Hematopoietic multipotent progenitor cell treated with erythropoietin and hydrocortisone succinate and interleukin-3 and kit ligand, for 6 days (in vitro differentiated cells): ENCODE results near the gene KIAA2012.

Experiments
- DNase-seq: peaks from one replicate; pipeline ENCODE4 v3.0.0-alpha.2; 2015

KIAA2012 gene

DNA sequence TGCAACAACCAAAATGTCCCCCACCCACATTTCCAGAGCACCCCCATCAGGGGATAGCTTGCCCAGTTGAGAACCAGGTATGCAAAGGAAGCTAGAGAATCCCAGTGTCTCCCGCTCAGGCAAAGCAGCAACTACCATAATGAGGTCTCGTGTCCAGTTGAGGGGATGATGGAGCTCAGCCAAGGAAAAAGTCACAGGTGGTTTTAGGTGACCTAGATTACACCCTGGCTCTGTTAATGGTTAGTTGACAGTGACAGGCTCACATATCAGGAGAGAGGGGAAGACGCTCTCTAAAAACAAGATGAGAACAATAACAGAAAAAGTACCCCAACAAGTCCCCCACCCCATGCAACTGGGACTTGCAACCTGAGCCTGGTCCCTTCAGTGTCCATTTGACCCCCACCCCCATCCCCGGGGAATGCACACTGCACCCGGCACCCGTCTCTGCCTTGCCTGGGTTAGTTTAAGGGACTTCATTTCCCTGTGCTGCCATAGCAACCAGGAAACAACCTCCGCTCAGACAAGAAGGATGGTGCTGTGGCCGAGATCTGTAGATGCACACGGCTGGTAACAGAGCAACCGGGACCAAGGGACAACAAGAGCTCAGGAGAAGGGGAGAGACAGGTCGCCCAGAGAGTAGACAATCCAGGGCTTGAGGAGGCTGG is at the start of gene KIAA2012:
Gene KIAA2012 (plus strand): TSS at position 519 of the 665 bp plus-strand sequence. CDS start 373 bp downstream, outside the sequence.
- DNase-seq = no peak

- no peak for DNase-seq
Measured at GRCh38 chr2:202023904-202024266, 49.2 kb upstream of the KIAA2012 start.

DNA sequence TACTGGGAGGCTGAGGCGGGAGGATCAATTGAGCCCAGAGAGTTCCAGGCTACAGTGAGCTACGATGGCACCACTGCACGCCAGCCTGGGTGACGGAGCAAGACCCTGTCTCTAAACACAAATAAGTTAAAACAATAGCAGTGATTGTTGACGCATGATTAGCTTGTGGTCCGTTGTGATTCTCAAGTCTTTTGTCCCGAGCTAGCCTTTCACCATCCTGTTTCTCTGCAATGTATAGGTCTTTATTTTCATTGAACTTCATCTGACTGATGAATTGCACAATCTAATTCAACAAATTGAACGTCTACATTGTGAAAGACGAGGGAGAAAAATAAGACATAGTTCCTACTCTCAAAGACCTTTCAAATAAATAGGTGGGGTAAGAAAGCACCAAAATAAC is 48.2 kb upstream of the KIAA2012 start:
- DNase-seq = no peak

- no peak for DNase-seq
Measured at GRCh38 chr2:202025816-202026215, 47.2 kb upstream of the KIAA2012 start.

DNA sequence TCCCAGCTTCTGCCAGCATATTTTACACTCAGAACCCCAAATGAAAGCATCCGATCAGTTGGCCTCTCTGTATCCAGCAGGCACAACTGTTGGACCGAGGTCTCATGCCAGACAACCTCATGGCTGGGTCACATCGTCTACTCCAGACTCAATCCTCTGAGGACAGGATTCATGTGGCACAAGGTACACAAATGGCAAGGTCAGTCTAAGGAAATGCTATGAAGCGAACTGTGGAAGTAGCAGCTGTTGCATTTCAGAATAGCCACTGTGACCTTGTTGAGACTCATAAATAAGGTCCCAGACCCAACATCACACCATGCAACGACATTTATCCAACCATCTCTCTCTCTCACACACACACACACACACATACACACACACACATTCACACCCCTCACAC is 46.5 kb upstream of the KIAA2012 start:
- no peak for DNase-seq

GRCh38 chr2:202030691-202031090 is 42.4 kb upstream of the KIAA2012 start:
- DNase-seq = no peak

DNA sequence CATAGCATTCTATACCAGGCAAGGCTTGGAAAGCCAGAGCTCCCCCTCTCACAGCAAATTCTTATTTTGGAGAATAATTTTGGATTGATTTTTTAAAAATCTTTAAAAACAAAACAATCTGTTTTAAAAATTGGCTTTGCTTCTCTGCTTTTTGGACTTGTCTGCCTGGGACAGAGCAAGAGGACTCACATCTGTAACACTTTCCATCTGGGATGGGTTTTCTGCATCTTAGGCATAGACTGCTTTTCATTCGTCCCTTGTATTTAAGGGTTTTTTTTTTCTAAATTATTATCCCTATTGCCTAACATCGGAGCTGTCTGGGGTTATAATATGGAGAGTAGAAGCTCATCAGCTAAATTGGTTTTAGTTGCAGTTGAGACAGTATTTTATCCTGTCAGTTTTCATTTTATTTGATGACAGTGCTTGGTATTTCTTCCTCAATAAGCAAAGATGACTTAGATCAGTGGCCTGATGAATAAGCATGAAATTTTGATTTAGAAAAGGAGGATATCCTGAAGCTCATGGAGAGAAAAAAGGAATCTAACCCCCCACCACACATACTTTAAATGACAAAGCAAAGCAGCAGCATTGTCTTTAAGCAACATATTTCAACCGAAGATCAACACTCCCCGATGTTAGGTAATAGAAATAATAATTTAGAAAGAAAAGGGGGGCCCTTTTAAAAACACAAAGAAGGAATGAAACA is 41.7 kb upstream of the KIAA2012 start:
- DNase-seq = no peak

- DNase-seq = peak; percentile 62
Measured at GRCh38 chr2:202032846-202033316, 40.2 kb upstream of the KIAA2012 start.

DNA sequence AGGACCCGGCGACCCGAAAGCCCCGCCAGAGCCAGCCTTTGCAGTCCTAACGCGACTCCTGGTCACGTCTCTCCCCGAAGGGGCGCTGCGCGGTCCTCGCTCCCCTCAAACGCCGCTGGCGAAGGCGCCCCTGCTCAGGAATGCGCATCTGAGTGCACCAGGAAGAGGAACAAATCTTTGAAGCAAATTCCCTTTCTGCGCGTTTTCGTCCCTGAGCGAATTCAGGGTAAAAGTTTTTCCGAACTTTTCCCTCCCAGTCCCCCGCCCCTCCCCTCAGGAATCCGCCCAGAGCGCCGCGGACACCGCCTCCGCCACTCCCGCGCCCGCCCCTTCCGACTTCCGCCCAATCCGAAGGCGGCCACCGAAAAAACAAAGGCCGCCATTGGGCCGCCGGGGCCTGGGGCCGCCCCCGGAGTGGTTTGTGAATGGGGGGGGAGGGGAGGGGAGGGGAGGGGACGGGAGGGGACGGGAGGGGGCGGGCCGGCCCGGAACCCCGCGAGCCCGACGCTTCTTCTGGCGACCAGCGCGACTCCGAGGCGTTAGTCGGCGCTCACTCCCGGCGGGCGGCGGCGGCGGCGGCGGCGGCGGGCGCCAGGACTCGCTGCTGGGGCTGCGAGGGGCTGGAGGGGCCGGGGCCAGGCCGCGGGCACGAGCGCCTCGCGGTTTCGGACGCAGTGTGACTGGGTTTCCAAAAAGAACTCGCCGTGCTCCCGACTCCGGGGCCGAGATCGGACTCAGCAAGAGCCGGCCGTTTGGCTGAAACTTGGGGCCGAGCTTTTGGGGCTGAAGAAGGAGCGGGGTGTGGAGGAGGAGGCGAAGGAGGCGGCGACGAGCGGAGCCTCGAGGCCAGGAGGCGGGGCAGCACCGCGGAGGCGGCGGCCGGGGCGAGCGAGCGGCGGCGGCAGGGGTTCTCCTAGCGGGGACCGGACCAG is 39.5 kb upstream of the KIAA2012 start, which contains the start of gene FZD7:
Gene FZD7 (plus strand): TSS at position 539 of the 932 bp plus-strand sequence. CDS start 793 bp downstream, outside the sequence.
- peak; percentile 92 for DNase-seq

DNA sequence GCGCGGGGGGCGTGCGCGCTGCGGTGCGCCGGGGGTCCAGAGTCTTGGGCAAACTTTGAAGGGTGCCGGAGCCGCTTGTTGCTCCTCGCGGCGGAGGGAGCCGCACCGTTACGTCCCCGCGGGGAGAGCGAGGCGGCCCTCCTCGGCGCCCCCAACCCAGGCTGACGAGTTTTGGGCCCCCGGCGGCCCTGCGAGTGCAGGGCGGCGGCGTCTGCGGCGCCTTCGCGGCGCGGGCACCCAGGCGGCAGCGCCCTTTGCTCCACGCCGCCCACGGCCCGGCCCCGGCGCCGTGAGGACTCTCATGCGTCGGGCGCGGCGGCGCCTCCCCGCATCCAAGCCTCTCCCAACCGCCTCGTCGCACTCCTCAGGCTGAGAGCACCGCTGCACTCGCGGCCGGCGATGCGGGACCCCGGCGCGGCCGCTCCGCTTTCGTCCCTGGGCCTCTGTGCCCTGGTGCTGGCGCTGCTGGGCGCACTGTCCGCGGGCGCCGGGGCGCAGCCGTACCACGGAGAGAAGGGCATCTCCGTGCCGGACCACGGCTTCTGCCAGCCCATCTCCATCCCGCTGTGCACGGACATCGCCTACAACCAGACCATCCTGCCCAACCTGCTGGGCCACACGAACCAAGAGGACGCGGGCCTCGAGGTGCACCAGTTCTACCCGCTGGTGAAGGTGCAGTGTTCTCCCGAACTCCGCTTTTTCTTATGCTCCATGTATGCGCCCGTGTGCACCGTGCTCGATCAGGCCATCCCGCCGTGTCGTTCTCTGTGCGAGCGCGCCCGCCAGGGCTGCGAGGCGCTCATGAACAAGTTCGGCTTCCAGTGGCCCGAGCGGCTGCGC is 38.6 kb upstream of the KIAA2012 start:
- peak; percentile 51 for DNase-seq

DNA sequence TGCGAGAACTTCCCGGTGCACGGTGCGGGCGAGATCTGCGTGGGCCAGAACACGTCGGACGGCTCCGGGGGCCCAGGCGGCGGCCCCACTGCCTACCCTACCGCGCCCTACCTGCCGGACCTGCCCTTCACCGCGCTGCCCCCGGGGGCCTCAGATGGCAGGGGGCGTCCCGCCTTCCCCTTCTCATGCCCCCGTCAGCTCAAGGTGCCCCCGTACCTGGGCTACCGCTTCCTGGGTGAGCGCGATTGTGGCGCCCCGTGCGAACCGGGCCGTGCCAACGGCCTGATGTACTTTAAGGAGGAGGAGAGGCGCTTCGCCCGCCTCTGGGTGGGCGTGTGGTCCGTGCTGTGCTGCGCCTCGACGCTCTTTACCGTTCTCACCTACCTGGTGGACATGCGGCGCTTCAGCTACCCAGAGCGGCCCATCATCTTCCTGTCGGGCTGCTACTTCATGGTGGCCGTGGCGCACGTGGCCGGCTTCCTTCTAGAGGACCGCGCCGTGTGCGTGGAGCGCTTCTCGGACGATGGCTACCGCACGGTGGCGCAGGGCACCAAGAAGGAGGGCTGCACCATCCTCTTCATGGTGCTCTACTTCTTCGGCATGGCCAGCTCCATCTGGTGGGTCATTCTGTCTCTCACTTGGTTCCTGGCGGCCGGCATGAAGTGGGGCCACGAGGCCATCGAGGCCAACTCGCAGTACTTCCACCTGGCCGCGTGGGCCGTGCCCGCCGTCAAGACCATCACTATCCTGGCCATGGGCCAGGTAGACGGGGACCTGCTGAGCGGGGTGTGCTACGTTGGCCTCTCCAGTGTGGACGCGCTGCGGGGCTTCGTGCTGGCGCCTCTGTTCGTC is 37.7 kb upstream of the KIAA2012 start:
- DNase-seq = peak; percentile 69

GRCh38 chr2:202035941-202036372 is 37.1 kb upstream of the KIAA2012 start:
- no peak for DNase-seq

DNA sequence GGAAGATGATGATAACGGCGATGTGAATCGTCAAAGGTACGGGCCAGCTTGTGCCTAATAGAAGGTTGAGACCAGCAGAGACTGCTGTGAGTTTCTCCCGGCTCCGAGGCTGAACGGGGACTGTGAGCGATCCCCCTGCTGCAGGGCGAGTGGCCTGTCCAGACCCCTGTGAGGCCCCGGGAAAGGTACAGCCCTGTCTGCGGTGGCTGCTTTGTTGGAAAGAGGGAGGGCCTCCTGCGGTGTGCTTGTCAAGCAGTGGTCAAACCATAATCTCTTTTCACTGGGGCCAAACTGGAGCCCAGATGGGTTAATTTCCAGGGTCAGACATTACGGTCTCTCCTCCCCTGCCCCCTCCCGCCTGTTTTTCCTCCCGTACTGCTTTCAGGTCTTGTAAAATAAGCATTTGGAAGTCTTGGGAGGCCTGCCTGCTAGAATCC is 36.4 kb upstream of the KIAA2012 start:
- no peak for DNase-seq

DNA sequence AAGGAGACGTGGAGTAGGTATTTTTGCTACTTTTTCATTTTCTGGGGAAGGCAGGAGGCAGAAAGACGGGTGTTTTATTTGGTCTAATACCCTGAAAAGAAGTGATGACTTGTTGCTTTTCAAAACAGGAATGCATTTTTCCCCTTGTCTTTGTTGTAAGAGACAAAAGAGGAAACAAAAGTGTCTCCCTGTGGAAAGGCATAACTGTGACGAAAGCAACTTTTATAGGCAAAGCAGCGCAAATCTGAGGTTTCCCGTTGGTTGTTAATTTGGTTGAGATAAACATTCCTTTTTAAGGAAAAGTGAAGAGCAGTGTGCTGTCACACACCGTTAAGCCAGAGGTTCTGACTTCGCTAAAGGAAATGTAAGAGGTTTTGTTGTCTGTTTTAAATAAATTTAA is 36.0 kb upstream of the KIAA2012 start:
- no peak for DNase-seq

- no peak for DNase-seq
Measured at GRCh38 chr2:202038471-202039277, 34.4 kb upstream of the KIAA2012 start.

DNA sequence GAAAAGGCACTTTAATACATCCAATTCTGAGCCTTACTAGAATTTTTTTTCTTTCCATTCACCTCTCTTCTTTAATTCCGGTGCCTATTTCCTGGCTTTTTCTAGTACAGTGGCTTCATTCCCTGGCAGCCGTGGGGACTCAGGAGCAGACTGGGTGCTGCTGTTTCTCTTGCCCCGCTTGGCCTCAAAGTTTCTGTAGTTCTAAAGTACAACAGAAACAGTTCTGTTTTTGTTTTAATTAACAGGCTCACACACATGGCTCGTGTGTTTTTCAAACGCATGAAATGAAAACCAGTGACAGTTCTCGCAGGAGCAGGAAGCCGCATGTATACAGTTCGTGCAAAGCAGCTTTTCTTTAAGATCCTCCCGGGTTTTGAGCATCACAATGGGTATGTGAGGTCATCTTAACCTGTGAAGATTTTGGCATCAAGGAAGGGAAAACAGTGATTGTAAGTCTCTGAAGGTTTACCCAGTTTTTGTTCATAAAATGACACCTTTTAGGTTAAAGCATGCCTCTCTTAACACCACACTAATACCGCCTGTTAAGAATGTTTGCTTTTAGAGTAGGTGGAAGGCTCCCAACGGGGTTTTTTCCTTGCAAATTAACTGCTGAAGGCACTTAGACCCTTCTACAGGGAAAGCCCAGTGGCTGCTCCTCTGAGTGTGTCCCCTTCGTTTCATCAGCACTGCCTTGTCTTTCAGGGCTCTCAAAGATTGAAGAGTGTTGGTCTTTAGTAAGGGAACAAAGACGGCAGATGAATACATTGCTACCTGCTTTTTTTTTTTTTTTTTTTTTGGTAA is 33.6 kb upstream of the KIAA2012 start:
- DNase-seq = no peak

DNA sequence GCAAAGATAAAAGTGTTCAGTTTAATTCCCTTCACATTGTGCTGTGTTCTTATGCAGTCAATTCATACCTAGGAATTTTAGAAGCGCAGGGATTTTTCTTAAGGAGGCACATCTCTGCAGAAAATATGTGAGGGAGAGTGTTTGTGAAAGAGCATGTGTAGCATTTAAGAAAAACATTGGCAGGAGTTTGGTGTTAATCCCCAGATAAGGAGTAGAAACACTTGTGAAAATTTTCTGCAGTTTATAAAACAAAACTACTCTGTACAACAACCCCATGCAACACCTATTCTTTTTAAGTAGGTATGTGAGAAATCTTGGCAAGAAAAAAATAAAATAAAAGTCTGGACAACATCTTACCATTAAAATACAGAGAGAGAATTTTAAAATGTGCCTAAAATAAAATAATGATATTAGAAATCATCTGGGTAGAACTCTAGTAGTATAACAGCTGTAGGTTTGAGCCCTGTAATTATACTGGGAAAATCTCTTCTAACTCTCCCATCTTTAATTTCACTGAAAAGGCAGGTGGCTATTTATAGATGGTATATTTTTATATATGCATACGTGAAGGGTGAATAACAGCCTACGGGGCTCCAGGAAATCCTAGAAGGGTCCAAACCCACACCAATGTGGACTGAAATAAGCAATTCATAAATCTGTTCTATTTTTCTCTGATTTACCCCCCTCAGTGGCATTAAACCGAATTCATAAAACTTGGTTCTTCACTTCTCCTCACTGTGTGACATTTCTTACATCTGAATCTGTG is 32.8 kb upstream of the KIAA2012 start:
- no peak for DNase-seq

GRCh38 chr2:202042444-202042843 is 30.6 kb upstream of the KIAA2012 start:
- DNase-seq = no peak

DNA sequence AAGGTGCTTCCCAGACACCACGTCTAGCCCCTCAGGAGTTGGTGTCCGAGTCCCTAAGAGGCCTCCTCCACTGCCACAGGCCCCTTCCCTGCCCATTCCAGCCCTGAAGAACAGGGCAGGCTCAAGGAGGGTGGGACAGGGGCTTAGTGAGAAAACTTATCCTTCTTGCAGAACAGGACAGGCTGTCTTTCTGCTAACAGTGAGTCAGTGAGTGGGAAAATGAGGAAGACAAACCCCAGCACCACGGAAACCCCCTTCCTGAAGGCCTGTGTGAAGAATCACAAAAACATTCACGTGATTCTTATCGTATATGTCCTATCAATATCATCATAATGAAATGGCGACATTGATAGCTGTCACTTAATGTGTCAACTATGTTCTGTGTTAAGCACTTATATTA is 29.6 kb upstream of the KIAA2012 start:
- no peak for DNase-seq
